22Rv1 (cell line): ENCODE measurements around the gene IGF1R.

Source experiments
- CTCF ChIP-seq: fragments of 450-650 bp; IDR thresholded peaks from 2 replicates; pipeline ENCODE4 v1.5.1; 2017; ENCODE audit warnings: mild to moderate bottlenecking
- ZFX ChIP-seq: fragments of 450-650 bp; IDR thresholded peaks from 2 replicates; pipeline ENCODE4 v1.6.1; 2017; ENCODE audit warnings: antibody characterized with exemption, borderline replicate concordance

GRCh38 chr15:98649472-98650416 is 1.4 kb downstream of the IGF1R start:
- TF ChIP-seq CTCF (no peak; the same call in 1 of the 2 replicates), ZFX (no peak)
